Calu3 (cell line): ENCODE measurements around the gene INTS1. TPM values are rescaled to one million over a fixed set of nuclear protein-coding genes. Genes with fewer than 3 reads are reported as not detected.

Experiments used
- BruUV-seq: library from RNA; stranded (reverse); fragments of 400-500 nt; replicated peaks from 2 replicates; lab custom pipeline; 2021; lab: Mats Ljungman, UMichigan
- CTCF ChIA-PET: fragments of 300-600 bp; sonication (Branson Sonifier 250); formaldehyde crosslinking; loops from one replicate; lab custom pipeline; 2022; ENCODE audit warnings: antibody characterized with exemption; lab: Charles Lee
- DNase-seq: peaks from one replicate; pipeline ENCODE4 v3.0.0; 2022
- H3K27ac Mint-ChIP-seq: one replicate; pipeline ENCODE4 v1.8.0; 2022; ENCODE audit warnings: mixed read lengths; ENCODE audit not compliant: unreplicated experiment
- H3K27me3 Mint-ChIP-seq: one replicate; pipeline ENCODE4 v1.8.0; 2022; ENCODE audit warnings: mixed read lengths; ENCODE audit not compliant: unreplicated experiment
- H3K36me3 Mint-ChIP-seq: one replicate; pipeline ENCODE4 v1.8.0; 2022; ENCODE audit warnings: mild to moderate bottlenecking, moderate library complexity, mixed read lengths; ENCODE audit not compliant: insufficient read depth, unreplicated experiment
- H3K4me1 Mint-ChIP-seq: one replicate; pipeline ENCODE4 v1.8.0; 2022; ENCODE audit warnings: mild to moderate bottlenecking, low read depth, mixed read lengths; ENCODE audit not compliant: unreplicated experiment
- H3K4me3 Mint-ChIP-seq: one replicate; pipeline ENCODE4 v1.8.0; 2022; ENCODE audit warnings: mild to moderate bottlenecking, low read depth, moderate library complexity, mixed read lengths; ENCODE audit not compliant: unreplicated experiment
- H3K9me3 Mint-ChIP-seq: one replicate; pipeline ENCODE4 v1.8.0; 2022; ENCODE audit warnings: low read depth, mixed read lengths; ENCODE audit not compliant: unreplicated experiment
- intact Hi-C: fragments of 100-400 bp; cut with micrococcal nuclease; formaldehyde crosslinking; loops from one replicate; pipeline ENCODE4 v1.10.0; 2022; ENCODE audit not compliant: unreplicated experiment
- total RNA-seq: library from RNA; stranded (reverse); gene quantifications from 2 replicates; pipeline ENCODE4 v1.2.3, GENCODE V29; 2022
- TF ChIP-seq, protein P1 (sequence below): fragments of 200-600 bp; IDR thresholded peaks from one replicate; pipeline ENCODE4 v1.8.0; 2022; ENCODE audit warnings: antibody characterized with exemption; ENCODE audit not compliant: unreplicated experiment

The INTS1 gene
- total RNA-seq, 1 experiment from 2014 or later: 192 TPM

- CTCF ChIA-PET: no interaction called here
- DNase-seq: no peak
- no peaks in the 10 kb centered on the region for H3K9me3 Mint-ChIP-seq
- peaks cover 9% of the 10 kb centered on the region for H3K4me1 Mint-ChIP-seq
- H3K36me3 Mint-ChIP-seq: peaks cover 34% of the 10 kb centered on the region
- TF ChIP-seq, protein P1, sequence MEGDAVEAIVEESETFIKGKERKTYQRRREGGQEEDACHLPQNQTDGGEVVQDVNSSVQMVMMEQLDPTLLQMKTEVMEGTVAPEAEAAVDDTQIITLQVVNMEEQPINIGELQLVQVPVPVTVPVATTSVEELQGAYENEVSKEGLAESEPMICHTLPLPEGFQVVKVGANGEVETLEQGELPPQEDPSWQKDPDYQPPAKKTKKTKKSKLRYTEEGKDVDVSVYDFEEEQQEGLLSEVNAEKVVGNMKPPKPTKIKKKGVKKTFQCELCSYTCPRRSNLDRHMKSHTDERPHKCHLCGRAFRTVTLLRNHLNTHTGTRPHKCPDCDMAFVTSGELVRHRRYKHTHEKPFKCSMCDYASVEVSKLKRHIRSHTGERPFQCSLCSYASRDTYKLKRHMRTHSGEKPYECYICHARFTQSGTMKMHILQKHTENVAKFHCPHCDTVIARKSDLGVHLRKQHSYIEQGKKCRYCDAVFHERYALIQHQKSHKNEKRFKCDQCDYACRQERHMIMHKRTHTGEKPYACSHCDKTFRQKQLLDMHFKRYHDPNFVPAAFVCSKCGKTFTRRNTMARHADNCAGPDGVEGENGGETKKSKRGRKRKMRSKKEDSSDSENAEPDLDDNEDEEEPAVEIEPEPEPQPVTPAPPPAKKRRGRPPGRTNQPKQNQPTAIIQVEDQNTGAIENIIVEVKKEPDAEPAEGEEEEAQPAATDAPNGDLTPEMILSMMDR: no peak
- intact Hi-C loops: no loop called here
- H3K4me3 Mint-ChIP-seq: no peak overlapping the region
- H3K27ac Mint-ChIP-seq: no peak overlapping the region
- peaks cover 48% of the 10 kb centered on the region for H3K27me3 Mint-ChIP-seq
- no TSS peak for BruUV-seq
Measured at GRCh38 chr7:1526271-1526754, 22.1 kb upstream of the INTS1 start.

DNA sequence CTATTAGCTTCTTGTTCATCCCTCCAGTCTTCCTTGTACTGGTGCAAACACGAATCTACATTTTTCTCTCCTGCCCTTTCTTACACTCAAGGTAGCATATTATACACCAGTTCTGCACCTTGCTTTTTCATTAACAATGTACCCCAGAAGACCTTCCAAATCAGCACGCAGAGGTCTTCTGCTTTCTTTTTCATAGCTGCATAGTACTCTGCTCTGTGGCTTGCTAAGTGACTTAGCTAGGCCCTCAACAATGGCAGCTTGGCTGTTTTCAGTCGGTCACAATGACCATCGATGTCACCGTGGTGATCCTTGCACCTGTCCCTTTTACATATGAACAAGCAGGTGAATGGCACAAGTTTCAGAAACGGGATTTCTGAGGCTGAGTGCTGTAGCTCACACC is 21.2 kb upstream of the INTS1 start:
- Mint-ChIP-seq H3K36me3 (peaks cover 41% of the 10 kb centered on the region), H3K27me3 (peaks cover 48% of the 10 kb centered on the region), H3K9me3 (no peaks in the 10 kb centered on the region), H3K4me1 (peaks cover 18% of the 10 kb centered on the region), H3K27ac (no peak overlapping the region), H3K4me3 (no peak overlapping the region)
- no peak for DNase-seq
- intact Hi-C loops: no loop called here
- CTCF ChIA-PET: interaction anchor here (0.5 to 1.0 kb wide), 4 partner anchors 33 to 1007 kb away, joined by 3 to 9 read pairs (median 4); no protein-coding TSS in a partner anchor
- TF ChIP-seq, protein P1: no peak
- BruUV-seq: no TSS peak

GRCh38 chr7:1523844-1524243 is 19.7 kb upstream of the INTS1 start:
- Mint-ChIP-seq H3K4me1 (peaks cover 25% of the 10 kb centered on the region), H3K4me3 (no peak overlapping the region), H3K9me3 (no peaks in the 10 kb centered on the region), H3K27ac (no peak overlapping the region), H3K36me3 (peaks cover 31% of the 10 kb centered on the region), H3K27me3 (peaks cover 48% of the 10 kb centered on the region)
- DNase-seq: no peak
- CTCF ChIA-PET: no interaction called here
- TF ChIP-seq, protein P1: no peak
- no TSS peak for BruUV-seq
- intact Hi-C loops: no loop called here

DNA sequence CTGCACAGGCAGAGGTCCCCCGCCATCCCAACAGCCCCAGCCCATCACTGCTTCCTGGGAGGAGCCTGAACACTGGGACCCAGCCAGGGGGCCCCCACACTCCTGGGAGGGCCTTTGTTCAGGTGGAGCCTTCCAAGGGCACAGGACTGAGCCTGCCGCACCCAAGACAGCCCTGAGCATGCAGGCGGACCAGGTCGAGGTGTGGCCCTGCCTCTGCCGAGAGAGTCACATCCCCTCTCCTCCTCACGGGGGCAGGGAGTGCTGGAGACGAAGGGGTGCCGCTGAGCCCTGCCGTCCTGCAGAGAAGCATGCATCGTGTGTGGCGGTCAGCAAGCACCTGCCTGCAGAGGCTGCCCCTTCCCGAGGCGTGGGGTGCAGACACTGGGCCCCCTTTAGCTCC is 19.0 kb upstream of the INTS1 start:
- CTCF ChIA-PET: no interaction called here
- H3K27me3 Mint-ChIP-seq: peaks cover 48% of the 10 kb centered on the region
- DNase-seq: no peak
- H3K4me1 Mint-ChIP-seq: peaks cover 25% of the 10 kb centered on the region
- intact Hi-C loops: no loop called here
- TF ChIP-seq, protein P1: no peak
- H3K36me3 Mint-ChIP-seq: peaks cover 27% of the 10 kb centered on the region
- H3K9me3 Mint-ChIP-seq: no peaks in the 10 kb centered on the region
- peak overlapping the region; percentile 30 for H3K27ac Mint-ChIP-seq
- H3K4me3 Mint-ChIP-seq: no peak overlapping the region
- BruUV-seq: no TSS peak
